HG03571 (cell line): ENCODE measurements around the gene GABBR2.

ENCODE experiments used
- ATAC-seq: cut with Tn5 transposase; IDR thresholded peaks from one replicate; pipeline ENCODE4 v1.9.1; 2021; ENCODE audit not compliant: unreplicated experiment

The GABBR2 gene

GRCh38 chr9:98570663-98571440, 137.9 kb downstream of the GABBR2 start:
- no peak for ATAC-seq

DNA sequence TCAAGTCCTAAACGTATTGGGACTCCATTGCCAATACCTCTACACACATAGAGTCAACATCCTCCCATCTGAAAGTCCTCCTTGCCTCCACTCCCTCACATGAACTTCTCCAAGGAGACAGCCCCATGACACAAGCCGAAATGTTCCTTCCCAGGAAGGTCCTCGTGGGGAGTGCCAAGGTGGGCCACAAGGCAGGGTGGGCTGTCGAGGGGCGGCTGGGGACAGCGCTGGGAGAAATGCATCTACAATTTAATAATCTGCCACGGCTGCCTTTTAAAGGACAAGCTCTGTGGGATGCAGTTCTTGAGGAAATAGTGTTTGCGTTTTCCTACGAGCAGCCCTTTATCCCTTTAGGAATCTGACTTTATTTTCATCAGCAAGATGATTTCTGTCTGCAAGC, 138.7 kb downstream of the GABBR2 start:
- ATAC-seq: no peak

DNA sequence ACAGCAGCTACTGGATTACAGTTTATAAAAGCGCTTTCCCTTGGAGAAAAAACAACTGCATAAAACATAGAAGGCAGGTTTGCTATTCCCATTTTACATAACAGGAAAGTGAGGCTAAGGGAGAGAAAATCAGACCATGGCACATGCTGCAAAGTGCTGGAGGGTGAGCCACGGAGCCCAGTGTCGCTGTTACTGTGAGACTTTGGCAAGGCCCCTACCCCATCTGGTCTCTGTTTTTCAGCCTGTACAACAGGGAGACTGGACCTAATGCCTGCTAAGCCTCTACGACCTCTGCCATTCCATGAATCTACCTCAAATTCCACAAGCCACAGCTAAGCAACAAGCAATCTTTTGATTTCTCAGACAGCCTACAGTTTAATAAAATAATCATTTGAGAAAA, 139.2 kb downstream of the GABBR2 start:
- no peak for ATAC-seq

GRCh38 chr9:98568909-98569469, 139.7 kb downstream of the GABBR2 start:
- no peak for ATAC-seq

DNA sequence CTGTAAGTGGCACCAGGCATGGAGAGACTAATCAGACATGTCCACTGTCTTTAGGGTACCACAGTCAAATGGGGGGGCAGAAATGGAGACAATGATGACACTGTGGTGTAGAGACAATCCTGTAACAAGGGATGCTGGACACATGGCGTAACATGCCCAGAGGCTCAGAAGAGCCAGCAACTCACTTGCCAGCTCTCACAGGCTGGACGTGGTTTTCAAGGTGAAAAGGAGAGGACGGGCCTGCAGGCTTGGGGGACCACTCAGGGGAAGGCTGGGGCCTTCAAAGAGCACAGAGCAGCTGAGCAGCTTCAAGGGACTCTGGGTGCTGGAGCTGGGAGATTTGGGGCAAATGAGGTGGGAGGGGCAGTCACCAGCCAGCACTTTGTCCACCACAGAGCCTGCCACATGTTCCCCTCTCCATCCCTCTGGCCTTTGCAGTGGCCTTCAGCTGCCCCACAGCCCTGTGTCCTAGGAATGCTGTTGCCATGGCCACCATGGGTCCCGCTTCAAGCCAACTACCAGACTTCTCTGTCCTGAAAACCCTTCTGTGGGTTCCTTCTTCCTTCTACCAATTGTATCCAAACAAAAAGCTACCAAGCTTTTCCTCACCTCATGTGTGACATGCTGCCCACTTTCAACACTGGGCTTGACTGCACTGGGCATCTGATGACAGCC, 140.4 kb downstream of the GABBR2 start:
- ATAC-seq: no peak

DNA sequence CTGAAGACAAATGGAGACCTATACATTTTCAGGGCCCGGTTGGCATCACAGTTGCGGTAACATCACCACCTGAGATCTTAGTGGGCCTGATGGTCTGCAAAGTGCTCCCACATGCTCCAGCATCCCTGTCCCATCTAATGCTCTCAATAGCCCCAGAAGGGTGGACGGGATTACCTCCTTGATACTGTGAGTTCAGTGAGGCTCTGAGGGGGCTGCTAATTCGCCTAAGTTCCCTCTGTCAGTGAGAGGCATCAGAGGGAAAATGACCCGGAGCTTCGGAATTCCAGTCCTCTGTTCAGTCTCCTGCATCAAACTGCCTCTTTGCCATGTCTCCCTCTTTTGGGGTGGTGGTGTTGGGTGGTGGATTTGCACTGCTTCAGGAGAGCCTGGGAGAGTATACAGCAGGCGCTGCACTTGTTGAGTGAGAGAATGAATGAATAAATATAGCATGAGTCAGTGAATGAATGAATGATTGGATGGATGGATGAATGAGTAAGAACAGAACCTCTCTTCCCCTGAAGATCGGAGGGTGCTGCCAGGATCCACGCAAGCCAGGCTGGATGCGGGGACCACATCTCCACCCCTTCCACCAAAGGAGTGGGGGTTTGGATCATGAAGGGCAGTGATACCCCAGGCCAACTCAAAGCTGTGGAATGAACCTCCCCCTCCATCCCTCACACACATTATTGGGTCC, 141.0 kb downstream of the GABBR2 start:
- ATAC-seq: no peak

DNA sequence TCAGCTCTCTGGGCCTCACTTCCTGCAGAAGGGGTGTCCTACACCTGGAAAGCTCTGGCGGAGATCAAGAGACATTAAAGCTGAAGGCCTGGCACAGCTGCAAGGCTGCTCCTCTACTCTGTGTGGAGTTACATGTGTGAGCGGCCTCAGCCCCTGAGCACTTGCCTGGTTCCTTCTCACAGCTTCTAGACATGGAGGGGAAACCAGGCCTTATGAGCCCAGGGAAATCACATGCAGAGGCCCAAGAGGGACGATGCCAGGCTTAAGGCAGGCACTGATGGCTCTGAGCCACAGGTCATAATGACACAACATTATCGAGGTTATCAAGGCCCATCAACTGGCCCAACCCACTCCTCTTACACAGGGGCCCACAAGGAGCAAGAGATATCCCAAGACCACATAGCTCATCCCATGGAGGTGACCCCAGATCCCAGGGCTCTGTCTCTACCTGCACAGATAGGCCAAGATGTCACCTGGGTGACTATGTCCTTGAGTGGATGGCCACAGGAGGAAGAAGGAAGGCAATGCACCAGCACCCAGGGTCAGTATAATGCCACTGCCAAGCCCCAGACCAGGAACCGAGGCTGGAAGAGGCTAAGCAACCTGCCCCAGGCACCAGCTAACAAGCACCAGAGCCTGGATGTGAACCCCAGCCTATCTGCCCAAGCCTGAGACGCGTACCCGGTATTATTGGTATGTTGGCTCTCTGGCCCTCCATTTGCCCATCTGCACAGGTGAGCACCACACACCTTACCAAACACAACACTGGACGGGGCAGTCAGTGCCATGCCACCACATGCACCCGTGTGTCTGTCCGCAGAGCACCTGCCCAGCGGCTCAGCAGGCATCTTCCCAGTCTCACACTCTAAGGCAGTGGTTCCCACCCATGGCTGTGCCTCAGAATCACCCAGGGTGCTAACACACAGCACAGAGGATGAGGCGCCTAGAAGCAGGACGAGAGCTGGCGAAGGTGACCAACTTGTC, 143.3 kb downstream of the GABBR2 start:
- ATAC-seq: no peak

- ATAC-seq: no peak
Observed at GRCh38 chr9:98564714-98565113, 144.0 kb downstream of the GABBR2 start.

DNA sequence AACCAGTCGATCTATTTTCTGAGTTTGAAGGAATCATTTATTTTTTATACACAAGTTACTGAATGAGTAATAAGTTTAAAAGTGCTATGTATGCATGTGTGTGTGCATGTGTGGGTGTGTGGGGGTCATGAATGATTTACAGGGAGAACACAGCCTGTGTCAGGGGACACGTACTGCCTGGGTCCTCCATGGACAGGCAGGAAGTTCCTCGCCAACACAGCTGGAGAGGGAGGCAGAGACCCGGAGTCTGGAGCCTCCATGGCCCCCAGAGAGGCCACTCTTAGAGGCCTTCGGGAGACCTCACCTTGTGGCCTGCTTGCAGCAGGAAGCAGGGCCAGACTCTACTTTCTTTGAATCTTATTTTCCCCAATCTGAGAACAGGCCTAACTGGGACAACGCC, 144.7 kb downstream of the GABBR2 start:
- ATAC-seq: no peak

GRCh38 chr9:98563212-98563907, 145.4 kb downstream of the GABBR2 start:
- ATAC-seq: no peak

- no peak for ATAC-seq
Observed at GRCh38 chr9:98559561-98559960, 149.2 kb downstream of the GABBR2 start.

- ATAC-seq: no peak
Observed at GRCh38 chr9:98558575-98558974, 150.2 kb downstream of the GABBR2 start.

DNA sequence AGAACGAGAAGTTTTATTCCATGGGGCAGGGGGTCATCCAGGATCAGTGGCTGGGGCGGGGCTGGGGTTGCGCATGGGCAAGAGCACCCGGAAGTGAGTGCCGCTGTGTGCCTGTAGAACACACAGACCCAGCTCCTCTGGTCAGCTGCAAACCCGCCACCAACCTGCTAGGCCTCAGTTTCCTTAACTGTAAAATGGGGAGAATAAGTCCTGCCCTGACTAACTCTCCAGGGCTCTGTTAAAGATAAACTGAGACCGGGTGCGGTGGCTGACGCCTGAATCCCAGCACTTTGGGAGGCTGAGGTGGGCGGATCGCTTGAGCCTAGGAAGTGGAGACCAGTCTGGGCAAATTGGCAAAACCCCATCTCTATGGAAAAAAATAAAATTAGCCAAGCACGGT, 152.2 kb downstream of the GABBR2 start:
- no peak for ATAC-seq

DNA sequence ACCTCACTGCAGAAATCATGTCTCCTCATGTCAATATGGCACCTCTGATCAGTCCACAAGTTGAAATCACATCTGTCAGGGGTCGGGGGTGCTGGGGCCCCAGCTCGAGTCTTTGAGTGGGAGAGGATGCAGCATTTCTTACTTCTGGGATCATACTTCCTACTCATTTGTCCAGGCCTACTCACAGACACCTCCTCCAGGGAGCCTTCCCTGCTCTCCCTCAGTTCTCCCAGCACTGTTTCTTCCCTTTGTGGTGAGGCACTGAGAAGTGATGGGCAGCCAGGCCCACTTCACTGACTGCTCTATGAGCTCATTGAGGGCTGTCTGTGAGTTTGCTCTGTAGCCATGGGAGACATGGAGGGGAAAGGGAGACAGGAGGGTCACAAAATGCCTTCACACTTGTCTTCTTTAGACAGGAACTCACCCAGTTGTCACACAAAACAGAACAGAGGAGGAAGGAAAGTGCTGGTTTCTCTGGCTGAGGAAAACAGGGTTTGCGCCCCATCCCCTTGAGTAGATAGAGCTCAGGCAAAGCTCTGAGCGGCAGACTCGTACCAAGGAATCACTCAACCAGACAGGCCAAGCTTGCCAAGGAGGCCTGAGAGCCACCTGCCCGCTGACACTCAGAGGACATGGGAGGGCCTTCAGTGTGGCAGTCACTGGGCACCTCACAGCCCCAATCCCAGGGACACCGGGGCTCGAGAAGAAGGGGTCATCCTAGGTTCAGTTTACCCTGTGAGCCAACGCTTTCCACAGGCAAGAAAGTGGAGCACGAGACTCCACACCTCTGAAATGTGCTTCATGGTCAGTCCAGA, 152.9 kb downstream of the GABBR2 start:
- ATAC-seq: no peak

DNA sequence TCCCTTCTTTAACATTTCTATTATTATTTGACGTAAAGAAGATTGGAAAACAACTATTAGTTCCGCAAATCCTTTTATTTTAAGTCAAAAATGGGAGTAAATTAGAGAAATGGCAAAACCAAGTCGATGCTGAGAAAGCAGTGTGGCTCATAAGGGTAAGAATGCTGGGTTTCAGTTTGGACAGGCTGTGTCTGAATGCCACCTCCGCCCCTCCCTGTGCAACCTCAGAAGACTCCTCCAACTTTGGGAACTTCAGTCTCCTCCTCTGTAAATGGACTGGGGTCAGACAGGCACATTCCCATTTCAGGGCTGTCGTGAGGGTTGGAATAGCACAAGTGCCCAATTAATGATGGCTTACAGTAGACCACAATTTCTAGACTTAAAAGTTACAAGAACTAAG, 154.0 kb downstream of the GABBR2 start:
- ATAC-seq: no peak

- no peak for ATAC-seq
Observed at GRCh38 chr9:98552331-98552730, 156.4 kb downstream of the GABBR2 start.

- ATAC-seq: no peak
Observed at GRCh38 chr9:98551511-98552286, 157.0 kb downstream of the GABBR2 start.

DNA sequence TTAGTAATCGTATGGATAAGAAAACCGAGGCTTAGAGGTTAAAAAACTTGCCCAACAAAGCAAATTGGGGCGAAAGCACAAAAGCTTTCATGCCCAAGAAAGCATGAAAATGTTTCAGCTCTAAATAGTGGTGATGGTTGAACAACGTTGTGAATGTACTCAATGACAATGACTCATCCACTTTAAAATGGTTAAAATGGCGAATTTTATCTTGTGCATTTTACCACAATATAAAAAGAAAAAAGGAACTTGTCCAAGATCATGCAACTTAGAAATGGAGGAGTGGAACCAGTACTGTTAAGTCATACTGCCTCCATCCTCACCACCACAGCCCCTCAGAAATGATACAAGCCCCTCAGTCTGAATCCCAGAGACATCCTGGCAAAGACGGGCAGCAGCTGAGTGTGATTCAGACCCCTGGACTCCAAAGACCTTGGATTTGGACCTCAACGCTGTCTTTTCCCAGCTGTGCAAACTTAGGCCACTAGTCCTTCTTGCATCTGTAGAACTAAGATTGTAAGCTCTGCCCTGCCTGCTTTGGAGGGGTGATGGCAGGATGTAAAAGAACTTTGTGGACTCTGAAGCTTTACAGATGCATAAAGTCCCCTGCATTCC, 158.4 kb downstream of the GABBR2 start:
- ATAC-seq: no peak
